Pancreas (tissue), 10 donors: Measurements from ENCODE around the gene SLC25A44. TPM values are rescaled to one million over a fixed set of nuclear protein-coding genes. Genes with fewer than 3 reads are reported as not detected.

Experiments
- ATAC-seq, 4 donors: fragments of 200-7000 bp; cut with Tn5 transposase; one replicate each; pipeline versions ENCODE4 v1.8.0 to v1.9.1; 2020; ENCODE audit warnings: mild to moderate bottlenecking in 4 of 4, moderate library complexity in 4 of 4
- DNase-seq, 6 donors: peaks; one replicate each; pipeline ENCODE4 v3.0.0-alpha.2; 2020
- FAIRE-seq: peaks from 2 replicates; lab custom pipeline; 2012; peaks lifted over from hg19 to GRCh38; lab: Jason Lieb, UNC
- H3K27ac ChIP-seq, 4 donors: fragments of 200-600 bp; sonication (generic); 1 replicate in 3 of 4; 2 replicates in 1 of 4; pipeline versions ENCODE4 v1.5.0 to v1.8.0; 2020
- H3K27me3 ChIP-seq, 4 donors: fragments of 200-600 bp; one replicate each; pipeline ENCODE4 v1.8.0; 2021
- H3K36me3 ChIP-seq, 3 donors: fragments of 200-600 bp; sonication (generic) in 1 of 3; one replicate each; pipeline versions ENCODE4 v1.5.0 to v1.8.0; 2020 to 2021
- H3K4me1 ChIP-seq, 3 donors: fragments of 200-600 bp; one replicate each; pipeline ENCODE4 v1.8.0; 2021
- H3K4me3 ChIP-seq, 4 donors: fragments of 200-600 bp; sonication (generic) in 2 of 4; one replicate each; pipeline versions ENCODE4 v1.5.0 to v1.8.0; 2020 to 2021
- H3K9me3 ChIP-seq, 4 donors: fragments of 200-600 bp; one replicate each; pipeline ENCODE4 v1.8.0; 2021
- CTCF ChIP-seq, 4 donors: fragments of 200-600 bp; sonication (generic) in 3 of 4; IDR thresholded peaks; one replicate each; pipeline versions ENCODE4 v1.5.0 to v1.8.0; 2021; ENCODE audit warnings: antibody characterized with exemption in 4 of 4
- WGBS, 2 donors: extraction: QIAGEN DNeasy Blood & Tissue Kit; methylation state at CpG; one replicate each; pipeline ENCODE4 v1.1.7; 2013; 5-methylcytosine and 5-hydroxymethylcytosine counted together
- intact Hi-C, 3 donors: fragments of 100-400 bp; cut with DNase I; formaldehyde crosslinking; loops; one replicate each; pipeline versions ENCODE4 v1.11.1 to v1.14.2; 2022
- polyA plus RNA-seq, 2 donors: library from polyadenylated mRNA; stranded (reverse); fragments of 200-250 nt; gene quantifications; one replicate each; pipeline ENCODE4 v1.2.3, GENCODE V29; 2013
- total RNA-seq, 6 donors: library from RNA; stranded (reverse); fragmentation: NEBNext Ultra II Directional in 4 of 6; extraction: Animal tissue kit (Norgen Biotek cat#: 25700) in 4 of 6; gene quantifications; one replicate each; pipeline versions ENCODE4 v1.2.1 to v1.2.4, GENCODE V29; 2021 to 2023
- donor health status: healthy with polysubstance abuse.
- donor health status: DM: no; HTN: no; CAD: no; lungs with moderate emphysema.
- donor health status: DM: no; HTN: no; CAD: no.
- donor health status: control.
- donor health status: control.
- donor health status: Bipolar disorder and iron deficiency.
- donor health status: DM: yes; HTN: yes; CAD: no.
- donor health status: DM: no; HTN: no; CAD: no.
- donor health status: DM: no; HTN: no; CAD: no.
- donor health status: DM: yes; HTN: yes; CAD: no.

Gene SLC25A44
- total and polyA plus RNA-seq, 8 donors: 4.0 to 11.4 (median 6.7) TPM

DNA sequence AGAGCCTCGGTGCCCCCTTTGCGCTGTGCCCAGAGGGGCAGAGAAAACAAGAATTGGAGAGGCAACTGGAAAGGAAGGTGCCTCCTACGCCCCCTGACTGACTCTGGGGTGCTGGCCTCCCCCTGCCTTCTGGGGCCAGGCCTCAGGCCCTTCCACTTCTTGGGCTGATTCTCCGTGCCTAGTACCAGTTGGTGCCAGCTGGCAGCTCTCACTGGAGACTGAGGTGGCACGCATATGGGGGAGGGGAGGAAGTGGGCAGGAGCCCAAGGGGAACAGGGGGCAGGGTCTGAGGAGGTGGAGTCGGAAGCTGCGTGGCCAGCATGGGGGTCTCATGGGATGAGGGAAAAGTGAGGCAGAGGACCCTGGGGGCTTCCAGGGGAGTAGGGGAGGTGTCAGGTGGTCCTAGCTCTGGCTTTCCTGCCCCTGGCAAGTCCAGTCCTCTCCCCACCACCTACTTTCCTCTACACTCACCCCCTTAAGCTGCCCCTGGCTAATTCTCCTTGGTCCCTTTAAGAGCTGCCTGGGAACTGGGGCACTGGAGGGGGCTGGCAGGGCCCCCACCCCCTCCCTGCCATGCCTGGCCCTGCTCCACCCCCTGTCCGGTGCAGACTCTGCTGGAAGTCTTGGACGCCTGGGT, 47.0 kb upstream of the SLC25A44 start:
- DNase-seq (peak in 2 of 6 donors; percentile 5 to 59), FAIRE-seq (no peak), ATAC-seq (peak in 3 of 4 donors; percentile 13 to 38 (median 23))
- intact Hi-C loops: loop anchor here (5.0 to 10.0 kb wide), 3 partner anchors 75 to 168 kb away; no protein-coding TSS in a partner anchor
- H3K9me3 ChIP-seq: no peaks in the 10 kb centered on the region
- H3K4me3 ChIP-seq: no peak overlapping the region
- no peaks in the 10 kb centered on the region for H3K27me3 ChIP-seq
- no peak for TF ChIP-seq CTCF (IDR thresholded peaks at IDR 0.05)
- no peak overlapping the region for H3K27ac ChIP-seq
- peaks cover 0 to 2% (median 0%) of the 10 kb centered on the region in 3 donors for H3K4me1 ChIP-seq
- H3K36me3 ChIP-seq: no peaks in the 10 kb centered on the region
- WGBS, 2 donors: 25 to 33% methylated on average over 9 of the region's 9 CpGs

DNA sequence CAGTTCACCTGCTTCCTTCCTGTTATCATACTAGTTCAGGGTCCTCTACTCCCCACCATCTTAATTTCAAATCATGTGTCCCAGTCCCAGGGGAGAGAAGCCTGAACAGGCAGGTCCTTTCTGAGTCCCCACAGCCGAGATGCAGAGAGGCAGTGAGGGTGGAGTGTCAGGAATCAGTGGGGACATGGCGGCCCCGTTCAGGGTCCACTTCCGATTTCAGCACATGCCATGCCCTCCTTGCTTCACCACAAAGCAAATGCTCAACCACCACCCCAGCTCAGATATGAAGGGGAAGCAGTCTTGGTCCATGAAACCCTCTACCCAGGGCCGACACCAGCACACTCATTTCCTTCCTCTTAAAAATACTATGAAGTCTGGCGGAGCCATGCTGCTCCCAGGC, 45.7 kb upstream of the SLC25A44 start:
- 61 to 67% methylated on average over 6 of the region's 6 CpGs for WGBS, 2 donors
- Histone ChIP-seq H3K27ac (no peak overlapping the region), H3K27me3 (no peaks in the 10 kb centered on the region), H3K36me3 (no peaks in the 10 kb centered on the region), H3K4me3 (no peak overlapping the region), H3K4me1 (peaks cover 0 to 2% (median 0%) of the 10 kb centered on the region in 3 donors), H3K9me3 (no peaks in the 10 kb centered on the region)
- ATAC-seq: peak in 1 of 4 donors; percentile 22
- intact Hi-C loops: loop anchor here (5.0 to 10.0 kb wide), 3 partner anchors 74 to 167 kb away; no protein-coding TSS in a partner anchor
- DNase-seq: no peak
- no peak for TF ChIP-seq CTCF (IDR thresholded peaks at IDR 0.05)
- no peak for FAIRE-seq

DNA sequence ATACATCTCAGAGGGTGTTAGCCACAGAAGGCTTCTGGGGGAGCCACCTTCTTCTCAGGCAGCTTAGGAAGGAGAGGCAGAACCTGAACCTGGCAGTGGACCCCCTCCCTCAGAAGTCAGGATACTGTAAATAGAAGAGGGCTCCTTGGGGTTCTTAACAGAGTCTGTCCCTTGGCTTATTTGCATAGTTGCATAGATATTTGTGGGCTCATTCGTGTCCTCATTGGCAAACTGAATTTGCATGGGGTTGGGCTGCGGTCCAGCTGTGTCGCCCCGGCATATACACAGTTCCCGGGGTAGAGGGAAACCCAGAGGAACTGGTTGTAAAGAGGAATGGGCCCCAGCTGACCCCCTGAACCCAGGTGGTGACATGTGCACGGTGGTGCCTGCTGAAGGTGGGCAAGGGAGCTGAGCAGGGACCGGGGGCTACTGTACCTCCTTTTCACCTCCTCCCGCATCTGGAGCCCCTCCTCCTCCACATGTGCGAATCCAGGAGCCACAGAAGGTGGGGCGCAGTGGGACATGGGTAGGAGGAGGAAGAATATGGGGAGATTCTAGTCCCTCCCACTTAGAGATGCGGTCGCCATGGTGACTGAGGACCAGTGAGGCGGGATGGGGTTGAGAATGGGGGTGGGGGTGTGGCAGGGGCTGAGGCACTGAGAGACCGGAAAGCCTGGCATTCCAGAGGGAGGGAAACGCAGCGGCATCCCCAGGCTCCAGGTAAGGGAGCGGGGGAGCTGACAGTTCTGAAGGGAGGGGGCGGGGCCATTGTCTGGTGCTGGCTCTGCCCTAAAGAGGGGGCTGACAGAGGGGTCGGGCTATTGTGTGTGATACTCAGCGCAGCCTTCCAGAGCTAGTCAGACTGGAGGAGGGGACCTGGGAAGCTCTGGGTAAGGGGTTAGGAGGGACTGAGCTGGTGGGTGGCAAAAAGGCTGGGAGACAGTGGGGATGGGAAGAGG, 44.3 kb upstream of the SLC25A44 start:
- Histone ChIP-seq H3K4me3 (no peak overlapping the region), H3K36me3 (no peaks in the 10 kb centered on the region), H3K9me3 (no peaks in the 10 kb centered on the region), H3K4me1 (peaks cover 0 to 2% (median 0%) of the 10 kb centered on the region in 3 donors), H3K27ac (no peak overlapping the region), H3K27me3 (no peaks in the 10 kb centered on the region)
- TF ChIP-seq CTCF (IDR thresholded peaks at IDR 0.05): no peak
- ATAC-seq (no peak), DNase-seq (no peak), FAIRE-seq (no peak)
- 20 to 24% methylated on average over 18 to 20 of the region's 20 CpGs for WGBS, 2 donors
- intact Hi-C loops: loop anchor here (5.0 to 10.0 kb wide), 4 partner anchors 55 to 165 kb away; no protein-coding TSS in a partner anchor

- TF ChIP-seq CTCF (IDR thresholded peaks at IDR 0.05): no peak
- no peak overlapping the region for H3K27ac ChIP-seq
- H3K4me1 ChIP-seq: peaks cover 0 to 2% (median 0%) of the 10 kb centered on the region in 3 donors
- 49 to 52% methylated on average over 10 of the region's 10 CpGs for WGBS, 2 donors
- no peaks in the 10 kb centered on the region for H3K9me3 ChIP-seq
- H3K27me3 ChIP-seq: no peaks in the 10 kb centered on the region
- H3K36me3 ChIP-seq: no peaks in the 10 kb centered on the region
- no peak overlapping the region for H3K4me3 ChIP-seq
- DNase-seq (no peak), ATAC-seq (no peak), FAIRE-seq (no peak)
- intact Hi-C loops: loop anchor here in 1 of 3 donors (10.0 kb wide), 1 partner anchor 54 kb away; no protein-coding TSS in a partner anchor
Measured at GRCh38 chr1:156150333-156151011, 43.4 kb upstream of the SLC25A44 start.
